ENCODE measurements around the gene GTPBP1. TPM values are rescaled to one million over a fixed set of nuclear protein-coding genes. Genes with fewer than 3 reads are reported as not detected.
A peak's percentile ranks its signal among the peaks of the same experiment; 100 is the strongest.

The GTPBP1 gene
- total RNA-seq, 4 donors from 2014 or later, result 73.0 to 100 (median 76.8) TPM

GRCh38 chr22:38756711-38757463 is 51.1 kb downstream of the GTPBP1 start:
- no peaks in the 10 kb centered on the region for H3K27me3 ChIP-seq
- peak overlapping the region; percentile 99 for H3K27ac ChIP-seq
- no peaks in the 10 kb centered on the region for H3K9me3 ChIP-seq
- WGBS, result 57% methylated on average over 17 of the region's 17 CpGs
- DNase-seq (ENCODE audit: low spot score in 2 of 2), result no peak
- no peak for TF ChIP-seq POLR2AphosphoS5 (IDR thresholded peaks at IDR 0.05)
- TF ChIP-seq CTCF (IDR thresholded peaks at IDR 0.05), result no peak
- TF ChIP-seq EP300 (IDR thresholded peaks at IDR 0.05), result no peak
- TF ChIP-seq POLR2A (IDR thresholded peaks at IDR 0.05), result no peak
- H3K4me1 ChIP-seq, result peaks cover 45% of the 10 kb centered on the region
- peak overlapping the region; percentile 78 for H3K4me3 ChIP-seq
- H3K36me3 ChIP-seq, result peaks cover 9% of the 10 kb centered on the region

GRCh38 chr22:38757464-38757757 is 51.7 kb downstream of the GTPBP1 start:
- Histone ChIP-seq H3K27ac (no peak overlapping the region), H3K9me3 (no peaks in the 10 kb centered on the region), H3K4me3 (no peak overlapping the region), H3K36me3 (peaks cover 3% of the 10 kb centered on the region), H3K27me3 (no peaks in the 10 kb centered on the region), H3K4me1 (peaks cover 39% of the 10 kb centered on the region)
- no peak for DNase-seq (ENCODE audit: low spot score in 2 of 2)
- WGBS, result 70% methylated on average over 4 of the region's 4 CpGs
- TF ChIP-seq CTCF (IDR thresholded peaks at IDR 0.05) (no peak), EP300 (IDR thresholded peaks at IDR 0.05) (no peak)

GRCh38 chr22:38758276-38758945 is 52.7 kb downstream of the GTPBP1 start:
- Histone ChIP-seq H3K4me1 (peaks cover 29% of the 10 kb centered on the region), H3K4me3 (no peak overlapping the region), H3K27ac (no peak overlapping the region), H3K9me3 (no peaks in the 10 kb centered on the region), H3K27me3 (no peaks in the 10 kb centered on the region), H3K36me3 (no peaks in the 10 kb centered on the region)
- TF ChIP-seq POLR2AphosphoS5 (IDR thresholded peaks at IDR 0.05), result no peak
- no peak for TF ChIP-seq CTCF (IDR thresholded peaks at IDR 0.05)
- TF ChIP-seq EP300 (IDR thresholded peaks at IDR 0.05), result no peak
- no peak for TF ChIP-seq POLR2A (IDR thresholded peaks at IDR 0.05)
- 61% methylated on average over 12 of the region's 16 CpGs for WGBS
- no peak for DNase-seq (ENCODE audit: low spot score in 2 of 2)

- 86% methylated on average over 3 of the region's 7 CpGs for WGBS
These were observed 53.3 kb downstream of the GTPBP1 start for GRCh38 chr22:38759005-38759404.

GRCh38 chr22:38760477-38761201 is 54.9 kb downstream of the GTPBP1 start:
- Histone ChIP-seq H3K4me1 (peaks cover 14% of the 10 kb centered on the region), H3K27ac (no peak overlapping the region), H3K27me3 (no peaks in the 10 kb centered on the region), H3K4me3 (no peak overlapping the region), H3K9me3 (no peaks in the 10 kb centered on the region), H3K36me3 (no peaks in the 10 kb centered on the region)
- TF ChIP-seq EP300 (IDR thresholded peaks at IDR 0.05) (no peak), POLR2A (IDR thresholded peaks at IDR 0.05) (no peak), CTCF (IDR thresholded peaks at IDR 0.05) (no peak), POLR2AphosphoS5 (IDR thresholded peaks at IDR 0.05) (no peak)
- no peak for DNase-seq (ENCODE audit: low spot score in 2 of 2)
- 88% methylated on average over 10 of the region's 12 CpGs for WGBS

More at GRCh38 chr22:38759005-38759404, 53.3 kb downstream of the GTPBP1 start:
- DNase-seq (ENCODE audit: low spot score in 2 of 2), result no peak
- no peaks in the 10 kb centered on the region for H3K27me3 ChIP-seq
- no peaks in the 10 kb centered on the region for H3K36me3 ChIP-seq
- TF ChIP-seq POLR2A (IDR thresholded peaks at IDR 0.05), result no peak
- no peaks in the 10 kb centered on the region for H3K9me3 ChIP-seq
- H3K27ac ChIP-seq, result no peak overlapping the region
- no peak overlapping the region for H3K4me3 ChIP-seq
- peaks cover 23% of the 10 kb centered on the region for H3K4me1 ChIP-seq

Data from suprapubic skin (tissue), 4 donors.